PC-3 (cell line): Measurements from ENCODE around the gene HILPDA. TPM values are rescaled to one million over a fixed set of nuclear protein-coding genes. Genes with fewer than 3 reads are reported as not detected.

Experiments used
- ATAC-seq: fragments of 200-7000 bp; cut with Tn5 transposase; 2 replicates; pipeline ENCODE4 v1.9.1; 2020; ENCODE audit warnings: mild to moderate bottlenecking, moderate library complexity
- BruUV-seq: library from RNA; stranded (reverse); fragments of 400-500 nt; replicated peaks from 2 replicates; lab custom pipeline; 2021; lab: Mats Ljungman, UMichigan
- CTCF ChIA-PET: fragments of 300-600 bp; sonication (Branson Sonifier 250); formaldehyde crosslinking; loops from one replicate; lab custom pipeline; 2022; ENCODE audit warnings: antibody characterized with exemption; lab: Charles Lee
- POLR2A ChIA-PET: fragments of 300-600 bp; sonication (Branson Sonifier 250); formaldehyde crosslinking; loops from one replicate; lab custom pipeline; 2022; ENCODE audit warnings: antibody characterized with exemption; ENCODE audit not compliant: unreplicated experiment; lab: Charles Lee
- DNase-seq: peaks from one replicate; pipeline ENCODE4 v3.0.0-alpha.2; 2015
- H2AFZ ChIP-seq: fragments of 300-600 bp; sonication (generic); 2 replicates; pipeline ENCODE4 v1.6.0; 2016; ENCODE audit warnings: antibody characterized with exemption, low read length
- H3F3A ChIP-seq: fragments of 300-600 bp; sonication (generic); one replicate; pipeline ENCODE4 v1.6.0; 2017; ENCODE audit warnings: antibody characterized with exemption, low read length, control low read depth, mild to moderate bottlenecking; ENCODE audit not compliant: unreplicated experiment
- H3K27ac ChIP-seq: fragments of 300-600 bp; sonication (generic); 2 replicates; pipeline ENCODE4 v1.5.1; 2016; ENCODE audit warnings: mild to moderate bottlenecking, low read length
- H3K27me3 ChIP-seq: fragments of 300-600 bp; sonication (generic); 2 replicates; pipeline ENCODE4 v1.6.1; 2016; ENCODE audit warnings: low read length, mixed read lengths
- H3K36me3 ChIP-seq: fragments of 300-600 bp; sonication (generic); 2 replicates; pipeline ENCODE4 v1.6.1; 2016; ENCODE audit warnings: low read depth, mixed run types, low read length, mixed read lengths
- H3K4me1 ChIP-seq: fragments of 300-600 bp; sonication (generic); 2 replicates; pipeline ENCODE4 v1.5.1; 2016; ENCODE audit warnings: low read length; ENCODE audit not compliant: insufficient read depth
- H3K4me2 ChIP-seq: fragments of 300-600 bp; sonication (generic); 2 replicates; pipeline ENCODE4 v1.6.0; 2016; ENCODE audit warnings: low read length
- H3K4me3 ChIP-seq: fragments of 300-600 bp; sonication (generic); 2 replicates; pipeline ENCODE4 v1.5.1; 2016; ENCODE audit warnings: mild to moderate bottlenecking, low read length, mixed read lengths
- H3K79me2 ChIP-seq: fragments of 300-600 bp; sonication (generic); 2 replicates; pipeline ENCODE4 v1.6.1; 2017; ENCODE audit warnings: low read length, mixed read lengths
- H3K9ac ChIP-seq: fragments of 300-600 bp; sonication (generic); 2 replicates; pipeline ENCODE4 v1.6.0; 2016; ENCODE audit warnings: mild to moderate bottlenecking, low read length
- H3K9me2 ChIP-seq: fragments of 300-600 bp; sonication (generic); replicated peaks from 2 replicates; pipeline ENCODE4 v1.6.1; 2016; ENCODE audit warnings: mixed run types, low read length, mixed read lengths
- H3K9me3 ChIP-seq: fragments of 300-600 bp; sonication (generic); 2 replicates; pipeline ENCODE4 v1.6.1; 2016; ENCODE audit warnings: low read length, mixed read lengths
- H4K20me1 ChIP-seq: fragments of 300-600 bp; sonication (generic); 2 replicates; pipeline ENCODE4 v1.6.1; 2016; ENCODE audit warnings: low read length, mixed read lengths
- EZH2 ChIP-seq: fragments of 300-600 bp; sonication (generic); IDR thresholded peaks from one replicate; pipeline ENCODE4 v1.6.1; 2017; ENCODE audit warnings: antibody characterized with exemption, mild to moderate bottlenecking, low read length; ENCODE audit not compliant: unreplicated experiment
- EZH2phosphoT487 ChIP-seq: fragments of 300-600 bp; sonication (generic); IDR thresholded peaks from 2 replicates; pipeline ENCODE4 v1.6.1; 2018; ENCODE audit warnings: mild to moderate bottlenecking, antibody characterized with exemption, low read length, borderline replicate concordance
- intact Hi-C: fragments of 100-400 bp; cut with micrococcal nuclease; formaldehyde crosslinking; loops from 2 replicates; pipeline ENCODE4 v1.9.0; 2023
- total RNA-seq: library from RNA; depleted of rRNA; stranded (reverse); fragments of >200 nt; gene quantifications from 2 replicates; pipeline ENCODE4 v1.2.3, GENCODE V29; 2014
- TF ChIP-seq, protein P1 (sequence below): fragments of 300-600 bp; sonication (generic); conservative IDR thresholded peaks from 2 replicates; pipeline ENCODE4 v1.5.1; 2017; ENCODE audit warnings: antibody characterized with exemption, low read depth, mild to moderate bottlenecking, low read length

The HILPDA gene
- total RNA-seq, 1 experiment from 2014 or later: 29.1 TPM

DNA sequence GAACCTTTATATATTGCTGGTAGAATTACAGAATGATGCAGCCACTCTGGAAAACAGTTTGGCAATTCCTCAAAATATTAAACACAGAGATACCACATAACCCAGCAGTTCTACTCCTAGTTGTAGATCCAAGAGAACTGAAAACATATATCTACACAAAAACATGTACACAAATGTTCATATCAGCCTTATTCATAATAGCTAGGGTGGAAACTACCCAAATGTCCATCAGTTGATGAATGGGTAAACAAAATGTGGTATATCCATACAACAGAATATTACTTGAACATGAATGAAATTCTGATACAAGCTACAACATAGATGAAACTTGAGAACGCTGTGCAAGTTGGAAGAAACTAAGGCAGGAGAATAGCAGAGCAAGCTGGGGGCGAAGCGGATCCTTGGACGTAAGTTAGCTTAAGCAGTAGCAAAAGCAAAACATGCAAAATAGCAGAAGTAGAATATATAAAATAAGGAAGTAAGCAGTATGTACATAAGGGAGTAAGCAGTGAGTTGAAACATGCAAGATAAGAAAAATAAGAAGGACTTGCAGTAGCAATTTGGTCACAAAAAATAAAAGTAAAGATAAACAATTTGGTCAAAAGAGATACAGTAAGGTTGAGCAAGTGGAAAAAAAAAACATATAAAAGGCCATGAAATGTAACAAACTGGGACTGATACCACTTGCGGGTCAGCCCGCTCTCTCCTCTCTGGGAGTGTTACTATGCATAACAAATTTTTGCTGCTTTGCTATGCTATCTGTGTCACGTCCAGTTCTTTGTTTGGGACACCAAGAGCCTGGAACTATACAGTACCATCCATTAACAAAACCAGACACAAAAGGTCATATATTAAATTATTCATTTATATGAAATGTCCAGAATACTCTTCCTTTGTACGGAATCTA, 18.0 kb upstream of the HILPDA start:
- no peak overlapping the region for H3K4me2 ChIP-seq
- ATAC-seq (no peak), DNase-seq (no peak)
- TF ChIP-seq EZH2 (no peak), EZH2phosphoT487 (no peak)
- TF ChIP-seq, protein P1, sequence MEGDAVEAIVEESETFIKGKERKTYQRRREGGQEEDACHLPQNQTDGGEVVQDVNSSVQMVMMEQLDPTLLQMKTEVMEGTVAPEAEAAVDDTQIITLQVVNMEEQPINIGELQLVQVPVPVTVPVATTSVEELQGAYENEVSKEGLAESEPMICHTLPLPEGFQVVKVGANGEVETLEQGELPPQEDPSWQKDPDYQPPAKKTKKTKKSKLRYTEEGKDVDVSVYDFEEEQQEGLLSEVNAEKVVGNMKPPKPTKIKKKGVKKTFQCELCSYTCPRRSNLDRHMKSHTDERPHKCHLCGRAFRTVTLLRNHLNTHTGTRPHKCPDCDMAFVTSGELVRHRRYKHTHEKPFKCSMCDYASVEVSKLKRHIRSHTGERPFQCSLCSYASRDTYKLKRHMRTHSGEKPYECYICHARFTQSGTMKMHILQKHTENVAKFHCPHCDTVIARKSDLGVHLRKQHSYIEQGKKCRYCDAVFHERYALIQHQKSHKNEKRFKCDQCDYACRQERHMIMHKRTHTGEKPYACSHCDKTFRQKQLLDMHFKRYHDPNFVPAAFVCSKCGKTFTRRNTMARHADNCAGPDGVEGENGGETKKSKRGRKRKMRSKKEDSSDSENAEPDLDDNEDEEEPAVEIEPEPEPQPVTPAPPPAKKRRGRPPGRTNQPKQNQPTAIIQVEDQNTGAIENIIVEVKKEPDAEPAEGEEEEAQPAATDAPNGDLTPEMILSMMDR: no peak
- no peaks in the 10 kb centered on the region for H3K27me3 ChIP-seq
- ChIA-PET POLR2A (no interaction called here), CTCF (no interaction called here)
- H3K9me2 ChIP-seq: no peaks in the 10 kb centered on the region
- no peaks in the 10 kb centered on the region for H3K36me3 ChIP-seq
- no peaks in the 10 kb centered on the region for H3K79me2 ChIP-seq
- no peaks in the 10 kb centered on the region for H3K9me3 ChIP-seq
- no peak overlapping the region for H2AFZ ChIP-seq
- intact Hi-C loops: no loop called here
- no peaks in the 10 kb centered on the region for H3F3A ChIP-seq
- H3K27ac ChIP-seq: no peak overlapping the region
- no peak overlapping the region for H3K9ac ChIP-seq
- no TSS peak for BruUV-seq
- peaks cover 3% of the 10 kb centered on the region; the same call in 1 of the 2 replicates for H3K4me1 ChIP-seq
- H3K4me3 ChIP-seq: no peak overlapping the region
- no peaks in the 10 kb centered on the region for H4K20me1 ChIP-seq

DNA sequence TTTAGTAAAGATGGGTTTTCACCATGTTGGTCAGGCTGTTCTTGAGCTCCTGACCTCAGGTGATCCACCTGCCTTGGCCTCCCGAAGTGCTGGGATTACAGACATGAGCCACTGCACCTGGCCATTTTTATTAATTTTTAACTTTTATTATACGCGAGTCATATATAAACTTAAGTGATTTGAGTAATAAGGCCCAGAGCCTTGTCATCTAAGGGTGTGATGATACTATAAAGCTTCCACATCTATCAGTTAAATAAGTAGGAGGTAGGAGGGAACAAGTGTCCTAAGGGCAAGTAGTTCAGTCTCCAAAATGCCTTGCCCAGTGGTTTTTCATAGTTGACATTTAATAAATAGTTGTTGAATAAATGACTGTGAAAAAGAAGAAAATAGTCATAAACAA, 13.3 kb upstream of the HILPDA start:
- Histone ChIP-seq H3K27ac (no peak overlapping the region), H3K36me3 (no peaks in the 10 kb centered on the region), H2AFZ (no peak overlapping the region), H3K27me3 (no peaks in the 10 kb centered on the region), H3K4me1 (no peaks in the 10 kb centered on the region), H3K9me3 (no peaks in the 10 kb centered on the region), H3K4me3 (no peak overlapping the region), H3K79me2 (no peaks in the 10 kb centered on the region), H3K9ac (no peak overlapping the region), H4K20me1 (no peaks in the 10 kb centered on the region), H3K4me2 (no peak overlapping the region), H3F3A (no peaks in the 10 kb centered on the region), H3K9me2 (no peaks in the 10 kb centered on the region)
- no peak for ATAC-seq
- BruUV-seq: no TSS peak
- ChIA-PET POLR2A (no interaction called here), CTCF (no interaction called here)
- TF ChIP-seq EZH2 (no peak), EZH2phosphoT487 (no peak)
- TF ChIP-seq, protein P1: no peak
- no peak for DNase-seq
- intact Hi-C loops: no loop called here
